Fibroblast of peridontal ligament (primary cell): Measurements from ENCODE around the gene TBC1D22B.

Source experiments
- DNase-seq: peaks from one replicate; pipeline ENCODE4 v3.0.0-alpha.2; 2010; ENCODE audit errors: extremely low read depth

TBC1D22B gene, protein sequence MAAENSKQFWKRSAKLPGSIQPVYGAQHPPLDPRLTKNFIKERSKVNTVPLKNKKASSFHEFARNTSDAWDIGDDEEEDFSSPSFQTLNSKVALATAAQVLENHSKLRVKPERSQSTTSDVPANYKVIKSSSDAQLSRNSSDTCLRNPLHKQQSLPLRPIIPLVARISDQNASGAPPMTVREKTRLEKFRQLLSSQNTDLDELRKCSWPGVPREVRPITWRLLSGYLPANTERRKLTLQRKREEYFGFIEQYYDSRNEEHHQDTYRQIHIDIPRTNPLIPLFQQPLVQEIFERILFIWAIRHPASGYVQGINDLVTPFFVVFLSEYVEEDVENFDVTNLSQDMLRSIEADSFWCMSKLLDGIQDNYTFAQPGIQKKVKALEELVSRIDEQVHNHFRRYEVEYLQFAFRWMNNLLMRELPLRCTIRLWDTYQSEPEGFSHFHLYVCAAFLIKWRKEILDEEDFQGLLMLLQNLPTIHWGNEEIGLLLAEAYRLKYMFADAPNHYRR

GRCh38 chr6:37257634-37258404 is at the start of gene TBC1D22B, which contains the start of gene TMEM217:
TBC1D22B (plus strand) TSS chr6:37257772; CDS start chr6:37257918, 146 bp downstream.
TMEM217 (minus strand) TSS chr6:37258144; CDS start chr6:37219030, 39,114 bp downstream.
- peak; percentile 88 for DNase-seq

GRCh38 chr6:37207903-37208456 is 49.6 kb upstream of the TBC1D22B start:
- peak; percentile 73 for DNase-seq

DNA sequence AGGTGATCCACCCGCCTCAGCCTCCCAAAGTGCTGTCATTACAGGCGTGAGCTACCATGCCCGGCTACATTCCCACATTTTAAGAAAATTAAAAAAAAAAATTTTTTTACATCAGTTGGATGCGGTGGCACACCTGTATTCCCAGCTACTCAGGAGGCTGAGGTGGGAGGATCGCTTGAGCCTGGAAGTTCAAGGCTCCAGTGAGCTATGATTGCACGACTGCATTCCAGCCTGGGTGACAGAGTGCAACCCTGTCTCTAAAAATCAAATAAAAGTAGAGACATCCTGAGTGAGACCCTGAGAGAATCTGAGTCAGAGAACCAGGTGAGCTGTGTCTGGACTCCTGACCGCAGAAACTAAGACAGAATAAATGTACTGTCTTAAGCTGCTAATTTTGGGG is 48.8 kb upstream of the TBC1D22B start:
- no peak for DNase-seq

DNA sequence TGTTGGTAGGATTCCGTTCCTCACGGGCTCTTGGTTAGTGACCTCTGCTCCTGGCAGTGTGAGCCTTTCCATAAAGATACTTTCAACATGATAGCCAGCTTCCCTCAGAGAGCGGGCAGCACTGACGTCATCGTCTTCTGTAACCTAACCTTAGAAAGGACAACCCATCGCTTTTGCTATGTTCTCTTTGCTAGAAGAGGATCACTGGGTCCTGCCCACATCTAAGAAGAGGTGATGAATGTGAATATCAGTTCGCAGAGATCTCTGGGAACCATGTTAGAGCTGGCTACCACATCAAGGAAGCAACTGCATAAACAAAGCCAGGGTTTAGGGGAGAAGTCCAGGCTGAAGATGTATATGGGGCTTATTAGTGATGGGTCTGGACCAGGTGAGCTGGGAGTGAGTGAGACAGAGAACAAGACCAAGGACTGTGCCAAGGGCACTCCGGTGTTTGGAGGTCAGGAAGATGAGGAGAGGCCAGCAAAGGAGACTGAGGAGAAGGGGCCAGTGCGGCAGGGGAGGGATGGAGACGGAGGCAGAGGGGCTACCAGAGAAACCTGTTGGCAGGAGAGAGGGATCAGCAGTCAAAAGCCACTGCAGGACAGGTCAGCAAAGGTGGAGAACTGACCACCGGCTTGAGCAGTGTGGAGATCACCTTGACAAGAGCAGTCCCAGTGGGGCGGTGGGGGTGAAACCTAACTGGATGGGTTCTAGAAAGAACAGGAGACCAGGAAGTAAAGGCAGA is 47.9 kb upstream of the TBC1D22B start:
- DNase-seq, result no peak

DNA sequence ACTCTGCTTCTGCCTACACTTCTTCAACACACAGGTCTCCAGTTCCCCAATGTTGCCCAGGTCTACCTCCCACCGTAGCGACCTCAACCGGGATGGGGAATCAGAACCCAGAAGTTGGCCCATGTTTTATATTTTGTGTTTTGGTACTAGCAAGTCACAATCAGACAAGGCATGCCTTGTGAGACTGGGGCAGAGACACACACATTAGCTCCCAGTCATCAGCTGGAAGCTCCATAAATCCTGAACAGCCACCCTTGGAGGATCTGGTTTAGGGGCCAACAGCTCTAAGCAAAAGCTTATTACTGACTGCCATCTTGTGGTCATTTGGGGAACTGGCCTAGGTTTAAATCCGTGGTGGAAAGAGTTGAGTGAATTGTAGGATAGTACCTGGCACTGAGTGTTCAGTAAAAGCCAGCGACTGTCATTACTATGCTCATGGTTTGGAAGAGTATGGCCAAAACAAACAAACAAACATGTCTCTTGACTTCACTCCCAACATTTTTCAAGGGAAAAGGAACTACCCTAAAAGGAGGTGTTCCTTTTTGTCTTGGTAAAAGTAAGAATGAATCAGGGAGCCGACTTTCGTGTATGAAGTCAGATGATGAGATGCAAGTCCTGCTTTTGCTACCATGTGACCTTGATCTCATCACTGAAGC is 47.1 kb upstream of the TBC1D22B start:
- DNase-seq, result peak; percentile 93

GRCh38 chr6:37212268-37212667 is 45.3 kb upstream of the TBC1D22B start:
- no peak for DNase-seq

- no peak for DNase-seq
Observed at GRCh38 chr6:37218061-37218460, 39.5 kb upstream of the TBC1D22B start.

DNA sequence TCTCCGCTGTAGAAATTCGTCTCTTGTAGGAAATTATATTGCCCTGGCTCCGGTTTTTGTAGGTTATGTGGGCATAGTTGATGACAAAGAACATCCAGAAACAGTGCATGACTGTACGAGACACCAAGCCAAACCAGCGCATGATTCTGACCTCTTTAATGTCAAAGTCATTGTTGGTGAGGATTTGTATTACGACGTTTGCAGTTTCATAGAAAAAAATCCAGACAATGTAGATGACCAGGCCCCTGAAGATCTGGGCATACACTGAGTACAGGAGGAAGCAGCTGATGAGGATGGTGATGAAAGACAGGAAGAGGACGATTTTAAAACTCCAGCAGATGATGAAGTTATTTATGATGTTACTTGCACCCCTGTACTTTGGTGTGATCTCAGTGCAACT is 39.1 kb upstream of the TBC1D22B start:
- no peak for DNase-seq

- no peak for DNase-seq
Observed at GRCh38 chr6:37221585-37222124, 35.9 kb upstream of the TBC1D22B start.

DNA sequence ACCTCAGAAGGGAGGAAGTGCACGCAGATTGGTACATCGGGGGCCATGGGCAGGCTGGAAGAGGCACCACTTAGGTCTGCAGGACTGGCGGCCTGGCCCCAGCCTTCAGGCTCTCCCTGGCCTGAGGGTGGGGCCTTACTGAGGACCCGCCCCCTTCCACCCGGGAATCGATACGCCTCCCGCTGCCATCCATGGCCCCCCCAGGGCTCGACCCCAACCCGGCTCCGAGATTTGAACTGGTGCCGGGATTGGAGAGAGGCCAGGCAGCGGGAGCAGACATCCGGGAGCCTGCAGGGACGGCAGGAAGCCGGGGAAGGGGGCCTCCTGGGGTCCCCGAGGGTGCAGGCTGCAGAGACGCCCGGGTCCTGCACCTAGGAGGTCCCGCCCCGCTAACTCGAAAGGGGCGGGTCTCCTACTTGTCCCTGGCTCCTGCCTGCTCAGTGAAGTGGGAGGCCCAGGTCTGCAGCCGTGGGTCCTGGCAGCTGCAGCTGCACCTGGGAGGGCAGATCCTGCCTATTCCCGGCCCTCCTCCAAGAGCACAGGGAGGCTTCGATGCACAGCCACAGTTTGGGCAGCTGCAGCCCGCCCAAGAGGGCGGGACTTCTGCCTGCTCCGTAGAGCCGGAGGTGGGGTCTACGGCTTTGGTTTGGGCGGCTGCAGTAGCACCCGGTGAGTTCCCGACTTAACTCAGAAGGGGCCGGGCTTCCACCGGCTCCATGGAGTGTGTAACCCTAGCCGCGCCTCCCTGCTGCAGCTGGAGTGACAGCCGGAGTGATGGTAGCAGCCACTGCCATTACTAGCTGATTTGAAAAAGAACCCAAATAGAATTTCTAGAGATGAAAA is 35.2 kb upstream of the TBC1D22B start:
- DNase-seq, result peak; percentile 70

GRCh38 chr6:37222992-37223391 is 34.6 kb upstream of the TBC1D22B start:
- DNase-seq, result no peak

DNA sequence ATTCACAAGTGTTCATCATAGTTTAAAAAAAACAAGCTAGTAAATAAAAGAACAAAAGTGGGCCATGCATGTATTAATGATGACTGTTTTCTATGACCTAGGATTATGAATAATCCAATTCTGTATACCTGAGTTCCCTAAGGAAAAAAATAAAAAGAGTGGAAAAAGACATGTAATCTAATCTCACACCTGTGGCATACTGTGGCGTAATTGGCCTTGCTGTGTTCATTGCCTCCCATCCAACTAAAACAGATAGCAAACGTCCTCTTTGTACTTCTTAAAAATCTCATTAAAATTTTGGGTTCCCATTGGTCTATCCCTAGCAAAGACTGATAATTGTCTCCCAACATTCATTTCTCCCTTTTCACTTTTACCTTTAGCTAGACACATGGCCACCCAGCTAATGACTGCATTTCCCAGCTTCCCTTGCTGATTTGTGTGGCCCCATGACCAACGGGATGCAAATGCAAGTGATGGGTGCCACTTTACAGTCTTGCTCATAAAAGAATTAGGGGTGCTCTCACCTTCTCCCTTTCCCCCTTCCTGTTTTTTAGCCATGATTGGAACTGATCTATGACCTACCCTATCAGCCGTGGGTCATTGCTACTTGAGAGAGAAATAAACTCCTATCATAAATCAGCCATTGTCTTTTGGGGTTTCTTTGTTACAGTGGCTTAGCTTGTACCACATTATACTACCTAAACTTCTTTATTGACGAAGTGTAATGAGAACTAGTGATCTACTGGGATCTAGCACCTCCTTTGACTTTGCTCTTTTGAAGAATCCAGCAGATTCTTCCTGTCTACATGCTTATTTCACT is 32.0 kb upstream of the TBC1D22B start:
- DNase-seq, result no peak

DNA sequence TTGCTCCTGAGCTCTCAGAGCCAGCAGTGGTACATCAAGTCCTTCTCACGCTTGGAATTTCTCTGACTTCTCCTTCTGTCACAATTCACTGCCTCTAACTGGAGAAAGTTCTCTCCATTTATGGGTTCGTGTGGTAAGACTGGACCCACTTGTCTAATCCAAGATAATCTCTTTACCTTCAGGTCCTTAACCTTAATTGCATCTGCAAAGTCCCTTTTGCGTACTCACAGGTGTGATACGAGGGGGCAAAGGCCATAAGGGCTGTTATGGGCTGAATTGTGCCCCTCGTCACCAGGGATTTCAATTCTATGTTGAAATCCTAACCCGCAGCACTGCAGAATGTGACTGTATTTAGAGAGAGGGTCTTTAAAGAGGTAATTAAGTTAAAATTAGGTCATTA is 27.5 kb upstream of the TBC1D22B start:
- no peak for DNase-seq

DNA sequence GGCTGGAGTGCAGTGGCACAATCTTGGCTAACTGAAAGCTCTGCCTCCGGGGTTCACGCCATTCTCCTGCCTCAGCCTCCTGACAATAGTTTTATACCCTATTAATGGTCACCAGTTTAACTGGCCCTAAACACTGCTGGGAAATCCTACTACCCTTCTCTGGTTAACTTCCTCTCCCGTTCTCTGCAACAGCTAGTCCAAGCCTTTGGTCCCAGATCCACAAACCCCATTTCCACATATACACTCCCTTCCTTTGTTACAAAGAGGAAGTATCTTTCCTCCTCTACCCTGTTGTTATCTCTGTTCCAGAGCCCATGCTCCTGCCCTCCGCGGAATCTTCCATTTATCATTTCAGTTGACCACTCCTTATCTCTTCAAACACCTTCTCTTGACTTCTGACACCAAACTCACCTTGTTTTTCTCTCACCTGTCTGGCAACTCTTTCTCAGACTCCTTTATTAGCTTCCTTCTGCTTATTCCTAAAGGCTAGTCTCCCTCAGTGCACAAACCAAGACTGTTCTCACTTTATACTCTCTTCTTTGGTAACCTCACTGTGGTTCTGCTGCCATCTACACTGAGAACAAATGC is 25.0 kb upstream of the TBC1D22B start:
- no peak for DNase-seq

- DNase-seq, result no peak
Observed at GRCh38 chr6:37233541-37233940, 24.0 kb upstream of the TBC1D22B start.

- DNase-seq, result no peak
Observed at GRCh38 chr6:37236921-37237320, 20.7 kb upstream of the TBC1D22B start.

GRCh38 chr6:37237789-37238188 is 19.8 kb upstream of the TBC1D22B start:
- no peak for DNase-seq

GRCh38 chr6:37238381-37238780 is 19.2 kb upstream of the TBC1D22B start:
- DNase-seq, result no peak

- peak; percentile 68 for DNase-seq
Observed at GRCh38 chr6:37239526-37239925, 18.0 kb upstream of the TBC1D22B start.
